ENCODE results near the gene MRAP.

Gene MRAP

GRCh38 chr21:32331444-32332305 lies 33.0 kb downstream of the MRAP start:
- no peak for DNase-seq (ENCODE audit: low spot score)
- TF ChIP-seq, protein P1, sequence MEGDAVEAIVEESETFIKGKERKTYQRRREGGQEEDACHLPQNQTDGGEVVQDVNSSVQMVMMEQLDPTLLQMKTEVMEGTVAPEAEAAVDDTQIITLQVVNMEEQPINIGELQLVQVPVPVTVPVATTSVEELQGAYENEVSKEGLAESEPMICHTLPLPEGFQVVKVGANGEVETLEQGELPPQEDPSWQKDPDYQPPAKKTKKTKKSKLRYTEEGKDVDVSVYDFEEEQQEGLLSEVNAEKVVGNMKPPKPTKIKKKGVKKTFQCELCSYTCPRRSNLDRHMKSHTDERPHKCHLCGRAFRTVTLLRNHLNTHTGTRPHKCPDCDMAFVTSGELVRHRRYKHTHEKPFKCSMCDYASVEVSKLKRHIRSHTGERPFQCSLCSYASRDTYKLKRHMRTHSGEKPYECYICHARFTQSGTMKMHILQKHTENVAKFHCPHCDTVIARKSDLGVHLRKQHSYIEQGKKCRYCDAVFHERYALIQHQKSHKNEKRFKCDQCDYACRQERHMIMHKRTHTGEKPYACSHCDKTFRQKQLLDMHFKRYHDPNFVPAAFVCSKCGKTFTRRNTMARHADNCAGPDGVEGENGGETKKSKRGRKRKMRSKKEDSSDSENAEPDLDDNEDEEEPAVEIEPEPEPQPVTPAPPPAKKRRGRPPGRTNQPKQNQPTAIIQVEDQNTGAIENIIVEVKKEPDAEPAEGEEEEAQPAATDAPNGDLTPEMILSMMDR (IDR thresholded peaks at IDR 0.05; ENCODE audit: extremely low read depth, missing control alignments) = no peak

- no peak for DNase-seq (ENCODE audit: low spot score)
- TF ChIP-seq, protein P1 (IDR thresholded peaks at IDR 0.05; ENCODE audit: extremely low read depth, missing control alignments) = no peak
Observed at GRCh38 chr21:32332463-32332951, 33.9 kb downstream of the MRAP start.

DNA sequence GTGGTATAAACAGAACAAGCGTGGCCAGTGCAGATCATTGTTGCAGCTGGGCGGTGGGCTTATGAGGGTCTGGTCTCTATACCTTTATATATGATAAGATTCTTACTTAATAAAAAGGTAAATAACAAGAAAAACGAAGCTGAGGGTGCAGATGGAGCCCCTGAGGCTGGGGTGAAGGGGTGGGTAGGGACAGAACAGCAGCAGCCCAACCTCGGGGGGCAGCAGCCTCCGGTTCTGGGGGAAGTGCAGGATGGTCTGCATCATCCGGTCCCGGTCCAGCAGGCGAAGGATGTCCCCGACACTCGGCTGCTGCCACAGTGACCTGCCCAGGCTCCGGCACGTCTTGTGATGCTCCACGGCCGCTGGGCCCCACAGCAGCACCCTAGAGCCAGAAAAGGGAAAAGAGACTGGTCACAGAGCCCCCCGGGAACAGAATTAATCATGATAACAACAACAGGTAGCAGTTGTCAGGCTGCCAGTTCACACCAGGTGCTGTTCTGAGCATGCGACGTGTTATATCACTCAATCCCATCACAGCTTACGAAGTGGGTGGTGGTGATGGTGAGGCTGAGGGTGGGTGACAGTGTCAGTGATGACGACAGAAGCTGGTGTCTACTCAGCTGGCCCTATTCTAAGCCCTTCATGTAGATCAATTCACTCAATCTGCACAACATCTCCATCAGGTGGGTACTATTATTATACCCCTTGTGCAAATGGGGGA lies 35.5 kb downstream of the MRAP start:
- no peak for DNase-seq (ENCODE audit: low spot score)
- TF ChIP-seq, protein P1 (IDR thresholded peaks at IDR 0.05; ENCODE audit: extremely low read depth, missing control alignments) = no peak

- TF ChIP-seq, protein P1 (IDR thresholded peaks at IDR 0.05; ENCODE audit: extremely low read depth, missing control alignments) = no peak
Observed at GRCh38 chr21:32334980-32335531, 36.4 kb downstream of the MRAP start.

DNA sequence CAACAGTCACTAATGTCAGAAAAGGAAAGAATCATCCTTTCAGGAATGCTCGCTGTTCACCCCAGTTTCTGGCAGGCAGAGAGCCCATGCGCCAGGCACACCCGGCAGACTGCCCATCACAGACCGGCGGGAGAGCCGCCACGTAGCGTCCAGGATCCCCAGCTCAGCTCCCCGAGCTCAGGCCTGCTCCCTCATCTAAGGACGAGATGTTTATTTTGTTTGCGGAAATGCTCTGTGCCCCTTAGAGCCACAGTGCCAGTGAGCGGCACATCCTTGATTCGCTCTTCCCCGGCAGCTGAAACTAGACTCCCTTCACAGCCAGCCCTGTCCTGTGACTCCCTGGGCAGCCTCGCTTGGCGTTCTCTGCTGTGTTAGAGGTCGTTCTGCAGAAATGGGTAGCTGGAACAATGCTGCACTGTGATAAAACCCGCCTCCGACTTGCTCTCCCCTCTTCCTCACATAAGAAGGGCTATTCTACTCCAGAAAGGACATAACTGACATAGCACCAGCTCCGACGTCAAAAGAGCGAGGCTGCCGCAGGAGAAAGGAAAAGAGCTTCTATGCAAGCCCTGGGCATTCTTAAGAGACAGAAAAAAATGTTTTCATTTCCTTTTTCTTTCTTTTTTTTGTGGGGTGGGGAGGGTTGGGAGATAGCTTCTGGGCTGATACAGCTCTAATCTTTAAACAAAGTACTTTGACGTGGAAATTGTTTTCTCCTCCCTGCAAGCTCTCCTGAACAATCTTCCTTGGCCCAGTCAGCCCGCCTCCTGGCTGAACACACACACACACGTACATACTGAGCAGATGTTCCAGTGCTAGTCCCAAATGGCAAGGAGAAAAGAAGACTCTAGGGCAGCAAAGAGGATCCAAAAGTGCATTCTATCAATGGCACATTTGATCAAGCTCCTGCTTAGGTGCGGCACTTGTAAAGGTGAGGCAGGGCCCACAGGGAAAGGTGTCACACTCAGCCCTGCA lies 37.2 kb downstream of the MRAP start:
- no peak for DNase-seq (ENCODE audit: low spot score)
- TF ChIP-seq, protein P1 (IDR thresholded peaks at IDR 0.05; ENCODE audit: extremely low read depth, missing control alignments) = no peak

More at GRCh38 chr21:32334980-32335531, 36.4 kb downstream of the MRAP start:
- no peak for DNase-seq (ENCODE audit: low spot score)

- no peak for DNase-seq (ENCODE audit: low spot score)
- TF ChIP-seq, protein P1 (IDR thresholded peaks at IDR 0.05; ENCODE audit: extremely low read depth, missing control alignments) = no peak
Observed at GRCh38 chr21:32336711-32337110, 38.1 kb downstream of the MRAP start.
